HG02588 (cell line): Measurements from ENCODE around the gene DDB1.

Source experiments
- ATAC-seq: cut with Tn5 transposase; IDR thresholded peaks from one replicate; pipeline ENCODE4 v1.9.1; 2021; ENCODE audit warnings: mild to moderate bottlenecking, moderate library complexity; ENCODE audit not compliant: unreplicated experiment

DDB1 gene

GRCh38 chr11:61356706-61357105, 23.8 kb upstream of the DDB1 start:
- ATAC-seq: no peak

GRCh38 chr11:61354208-61354607, 21.3 kb upstream of the DDB1 start:
- ATAC-seq: no peak

- no peak for ATAC-seq
These were observed 20.5 kb upstream of the DDB1 start for GRCh38 chr11:61353131-61354067.

DNA sequence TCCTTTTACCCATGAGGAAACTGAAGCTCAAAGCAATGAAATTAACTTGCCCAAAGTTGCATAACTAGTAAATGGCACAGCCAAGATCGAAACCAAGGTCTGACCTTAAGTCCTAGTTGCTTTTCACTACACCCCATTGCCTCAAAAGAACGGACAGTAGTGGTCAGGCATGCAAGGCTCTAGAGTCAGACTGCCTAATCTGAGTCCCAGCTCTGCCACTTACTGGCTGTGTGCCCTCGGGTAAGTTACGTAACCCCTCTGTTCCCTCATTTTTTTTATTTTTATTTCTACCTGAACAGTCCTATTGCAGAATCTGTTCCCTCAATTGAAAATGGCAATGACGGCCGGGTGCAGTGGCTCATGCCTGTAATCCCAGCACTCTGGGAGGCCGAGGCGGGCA, 19.1 kb upstream of the DDB1 start:
- ATAC-seq: no peak

GRCh38 chr11:61350803-61351202, 17.9 kb upstream of the DDB1 start:
- ATAC-seq: no peak

DNA sequence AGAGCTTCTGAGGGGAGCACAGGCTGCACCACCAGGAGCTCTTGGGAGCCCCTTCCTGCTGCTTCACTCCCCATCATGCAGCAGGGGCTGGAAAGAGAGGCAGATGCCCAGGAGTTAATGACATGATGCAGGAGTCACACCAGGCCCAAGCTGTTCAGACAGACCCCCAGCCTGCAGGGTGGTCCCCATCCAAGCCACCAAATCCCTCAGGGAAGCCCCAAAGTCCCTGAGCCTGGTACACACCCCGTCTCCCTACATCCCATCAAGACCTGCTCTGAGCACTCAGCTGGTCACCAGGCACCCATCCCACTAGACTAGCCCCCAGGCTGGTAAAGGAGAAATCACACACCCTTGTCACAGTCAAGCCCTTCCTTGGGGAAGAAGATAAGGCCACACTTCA, 17.4 kb upstream of the DDB1 start:
- ATAC-seq: no peak

- ATAC-seq: no peak
These were observed 17.0 kb upstream of the DDB1 start for GRCh38 chr11:61349916-61350315.

GRCh38 chr11:61349189-61349751, 16.4 kb upstream of the DDB1 start:
- no peak for ATAC-seq

DNA sequence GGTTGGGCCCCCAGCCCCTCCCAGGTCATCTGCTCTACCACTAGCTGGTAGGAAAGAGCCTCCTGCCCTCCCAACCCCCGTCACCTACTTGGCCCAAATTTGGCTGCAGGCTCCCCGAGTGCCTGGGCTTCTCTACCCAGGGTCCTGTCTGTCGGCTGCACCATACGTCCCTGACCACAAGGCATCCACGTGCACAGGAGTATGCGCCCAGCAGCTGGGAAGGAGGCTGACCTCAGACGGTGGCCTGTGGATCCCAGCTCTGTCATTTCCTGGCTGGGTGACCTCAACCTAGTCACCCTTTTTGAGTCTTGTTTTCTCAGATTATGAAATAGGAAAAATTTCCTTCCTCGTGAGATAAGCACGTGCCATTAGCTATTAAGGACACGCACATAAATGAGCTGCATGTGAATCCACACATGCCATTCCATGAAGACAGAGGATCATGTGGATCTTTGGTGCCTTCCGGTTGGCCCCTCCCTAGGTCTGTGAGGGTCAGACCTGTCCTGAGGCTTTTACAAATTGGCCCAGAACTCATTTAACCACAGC, 15.1 kb upstream of the DDB1 start:
- no peak for ATAC-seq

DNA sequence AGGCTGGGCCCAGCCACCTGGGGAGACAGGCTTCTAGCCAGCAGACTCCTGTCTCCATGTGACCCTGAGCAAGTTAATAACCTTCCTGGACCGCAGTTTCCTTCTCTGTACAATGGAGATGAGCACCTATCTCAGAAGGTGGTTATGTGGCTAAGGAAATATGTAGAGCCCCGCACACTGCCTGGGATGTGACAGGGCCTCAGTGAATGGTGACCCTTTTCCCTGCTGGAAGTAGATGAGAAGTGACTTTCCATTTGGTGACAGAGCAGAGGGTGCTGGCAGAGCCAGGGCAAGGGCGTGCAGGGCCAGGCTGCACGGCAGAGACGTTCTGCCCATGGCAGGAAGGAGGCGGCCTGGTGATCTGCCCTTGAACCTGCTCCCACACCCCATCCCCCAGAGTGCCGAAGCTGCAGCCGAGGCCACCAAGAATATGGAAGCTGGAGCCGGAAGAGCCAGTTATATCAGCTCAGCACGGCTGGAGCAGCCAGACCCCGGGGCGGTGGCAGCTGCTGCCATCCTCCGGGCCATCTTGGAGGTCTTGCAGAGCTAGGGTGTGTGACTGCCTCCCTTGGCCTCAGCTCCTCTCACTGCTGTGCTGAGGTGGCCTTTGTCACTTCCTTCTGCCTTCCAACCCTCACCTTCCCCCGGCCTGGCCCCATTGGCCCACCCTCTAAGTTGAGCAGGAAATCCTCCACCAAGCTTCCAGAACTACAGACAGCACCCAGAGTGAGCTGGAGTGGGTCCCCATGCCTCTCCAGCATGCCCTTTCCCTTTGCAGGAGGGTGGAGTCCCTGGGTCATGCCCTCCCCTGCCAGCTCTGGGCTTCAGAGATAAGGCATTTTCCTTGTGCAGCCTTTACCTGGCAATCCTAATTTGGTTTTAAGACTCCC, 13.3 kb upstream of the DDB1 start:
- no peak for ATAC-seq

DNA sequence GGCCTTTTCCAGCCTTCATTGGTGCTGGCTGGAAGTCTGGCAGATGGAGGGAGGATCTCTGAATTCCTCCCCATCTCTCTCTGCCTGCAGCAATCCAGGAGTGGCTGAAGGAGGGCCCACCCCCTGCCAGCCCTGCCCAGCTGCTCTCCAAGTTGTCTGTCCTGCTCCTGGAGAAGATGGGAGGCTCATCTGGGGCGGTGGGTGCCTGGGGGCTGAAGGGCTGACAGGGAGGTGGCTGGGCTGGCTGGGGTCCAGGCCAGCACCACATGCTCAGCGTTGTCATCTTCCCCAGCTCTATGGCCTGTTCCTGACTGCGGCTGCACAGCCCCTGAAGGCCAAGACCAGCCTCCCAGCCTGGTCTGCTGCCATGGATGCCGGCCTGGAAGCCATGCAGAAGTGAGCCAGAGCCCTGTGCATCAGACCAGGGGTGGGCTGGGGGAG, 12.3 kb upstream of the DDB1 start:
- ATAC-seq: no peak

DNA sequence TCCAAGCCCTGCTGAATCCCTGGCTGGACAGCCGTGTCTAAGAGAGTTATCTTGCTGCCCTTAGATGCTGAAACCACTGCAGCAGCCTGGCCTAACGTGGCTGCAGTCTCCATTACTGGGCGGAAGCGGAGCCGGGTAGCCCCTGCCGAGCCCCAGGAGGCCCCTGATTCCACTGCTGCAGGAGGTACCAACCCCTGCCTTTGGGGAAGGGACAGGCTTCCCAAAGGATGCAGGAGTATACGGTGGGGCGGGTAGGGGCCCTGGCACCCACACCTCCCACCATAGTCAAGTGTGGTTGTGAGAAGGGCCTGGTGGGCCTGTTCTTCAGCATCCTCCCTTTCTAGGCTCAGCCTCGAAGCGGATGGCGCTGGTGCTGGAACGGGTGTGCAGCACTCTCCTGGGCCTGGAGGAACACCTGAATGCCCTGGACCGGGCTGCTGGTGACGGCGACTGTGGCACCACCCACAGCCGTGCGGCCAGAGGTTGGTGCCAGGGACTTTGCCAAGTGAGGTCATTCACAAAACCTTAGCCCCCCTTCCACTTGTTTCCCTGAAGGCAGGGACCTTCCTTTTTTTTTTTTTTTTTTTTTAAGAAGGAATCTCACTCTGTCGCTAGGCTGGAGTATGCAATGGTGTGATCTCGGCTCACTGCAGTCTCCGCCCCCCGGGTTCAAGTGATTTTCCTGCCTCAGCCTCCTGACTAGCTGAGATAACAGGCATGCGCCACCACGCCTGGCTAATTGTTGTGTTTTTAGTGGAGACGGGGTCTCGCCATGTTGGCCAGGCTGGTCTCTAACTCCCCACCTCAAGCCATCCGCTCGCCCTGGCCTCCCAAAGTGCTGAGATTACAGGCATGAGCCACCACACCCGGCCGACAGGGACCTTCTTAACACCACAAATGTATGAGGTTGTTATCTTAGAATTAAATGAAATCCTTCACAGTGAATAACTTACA, 11.2 kb upstream of the DDB1 start:
- no peak for ATAC-seq

DNA sequence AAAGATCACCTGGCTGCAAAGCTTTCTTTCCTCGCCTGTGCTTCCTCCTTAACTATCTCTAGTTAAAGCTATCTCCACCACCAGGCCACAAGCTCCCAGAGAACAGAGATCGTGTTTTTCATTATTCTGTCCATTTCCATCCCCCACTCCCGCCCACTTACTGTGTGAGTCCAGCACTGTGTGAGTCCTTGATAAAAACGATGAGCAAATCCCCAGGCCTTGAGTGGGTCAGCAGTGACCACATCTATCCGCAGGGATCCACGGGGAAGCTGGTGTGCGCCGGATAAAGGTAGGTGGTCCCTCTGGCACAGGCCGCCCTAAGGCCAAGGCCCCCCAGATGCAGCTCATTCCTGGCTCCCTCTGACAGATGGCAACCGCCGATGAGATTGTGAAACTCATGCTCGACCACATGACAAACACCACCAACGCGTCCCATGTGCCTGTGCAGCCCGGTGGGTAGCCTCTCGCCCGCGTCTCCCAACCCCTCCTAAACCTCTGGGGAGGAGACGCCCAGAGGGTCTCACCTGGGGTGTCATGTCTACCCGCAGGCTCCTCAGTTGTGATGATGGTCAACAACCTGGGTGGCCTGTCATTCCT, 9.4 kb upstream of the DDB1 start:
- ATAC-seq: no peak

- ATAC-seq: no peak
These were observed 8.8 kb upstream of the DDB1 start for GRCh38 chr11:61341706-61342105.

GRCh38 chr11:61340979-61341378, 8.1 kb upstream of the DDB1 start:
- ATAC-seq: no peak

DNA sequence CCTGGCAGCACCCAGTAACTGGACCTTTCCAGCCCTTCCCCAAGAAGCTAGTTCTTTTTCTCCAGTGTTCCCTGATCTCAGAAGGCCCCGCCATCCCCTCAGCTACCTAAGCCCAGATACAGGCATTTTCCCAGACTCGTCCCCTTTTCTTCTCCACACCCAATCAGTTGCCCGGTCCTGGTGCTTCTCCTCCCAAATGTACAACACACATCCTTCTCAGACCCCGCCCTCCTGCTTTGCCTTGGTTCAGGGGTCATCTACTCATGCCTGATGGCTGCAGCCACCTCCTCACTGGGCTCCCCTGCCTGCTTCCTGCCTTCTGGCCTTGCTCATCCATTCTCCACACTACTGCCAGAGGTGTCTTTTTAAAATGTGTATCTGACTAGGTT, 6.6 kb upstream of the DDB1 start:
- ATAC-seq: no peak

- no peak for ATAC-seq
These were observed 6.0 kb upstream of the DDB1 start for GRCh38 chr11:61338783-61339489.

DNA sequence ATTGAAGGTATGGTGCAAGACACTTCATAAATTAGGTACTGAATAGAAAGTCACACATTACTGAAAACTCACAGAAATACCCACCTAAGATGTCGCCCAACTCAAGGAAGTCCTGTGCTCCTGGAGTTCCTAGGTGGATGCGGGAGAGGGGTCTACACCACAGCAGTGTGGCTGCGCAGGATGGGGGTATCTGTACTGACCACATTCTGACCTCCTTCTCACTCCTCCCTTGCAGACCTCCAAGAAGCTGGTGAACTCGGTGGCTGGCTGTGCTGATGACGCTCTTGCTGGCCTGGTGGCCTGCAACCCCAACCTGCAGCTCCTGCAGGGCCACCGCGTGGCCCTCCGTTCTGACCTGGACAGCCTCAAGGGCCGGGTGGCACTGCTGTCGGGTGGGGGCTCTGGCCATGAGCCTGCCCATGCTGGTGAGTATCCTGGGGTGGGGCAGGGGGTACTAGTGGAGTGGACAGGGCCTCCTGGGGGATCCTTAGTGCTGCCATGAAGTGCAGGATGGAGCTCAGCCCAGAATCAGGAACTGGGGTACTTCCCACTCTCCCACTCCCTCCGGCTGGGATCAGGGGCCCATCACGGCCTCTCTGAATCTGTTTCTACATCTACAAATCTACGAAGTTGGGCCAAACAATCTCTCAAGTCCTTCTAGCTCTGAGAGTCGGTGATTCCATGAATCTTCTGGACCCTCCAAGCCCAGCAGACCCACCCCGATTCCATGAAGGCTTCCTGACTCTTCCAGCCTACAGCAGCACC, 5.0 kb upstream of the DDB1 start:
- no peak for ATAC-seq
